ENCODE results near the gene UBE3D. TPM values are rescaled to one million over a fixed set of nuclear protein-coding genes. Genes with fewer than 3 reads are reported as not detected.

The UBE3D gene
- total RNA-seq, 1 experiment from 2014 or later = 14.0 TPM

DNA sequence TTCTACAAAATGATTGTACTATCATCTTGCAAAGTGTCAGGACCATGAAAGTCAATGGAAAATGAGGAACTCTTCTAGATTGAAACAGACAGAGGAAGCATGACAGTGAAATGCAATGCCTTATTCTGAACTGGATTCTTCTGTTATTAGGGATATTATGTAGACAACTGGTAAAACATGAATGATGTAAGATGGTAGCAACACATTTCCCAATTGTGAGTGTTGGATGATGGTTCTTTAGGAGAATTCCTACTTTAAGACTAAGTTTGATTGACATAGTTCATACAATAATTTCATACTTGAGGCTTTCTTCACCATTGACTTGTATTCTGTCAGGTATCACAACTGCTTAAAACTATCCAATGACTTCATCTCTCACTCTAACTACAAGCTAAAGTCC is 4.5 kb downstream of the UBE3D start:
- H3K36me3 Mint-ChIP-seq = peaks cover 22% of the 10 kb centered on the region
- ATAC-seq = no peak

More for the DNA sequence above, 4.5 kb downstream of the UBE3D start:
- no peak for DNase-seq (ENCODE audit: low spot score)
- Mint-ChIP-seq H3K9me3 (no peaks in the 10 kb centered on the region), H3K27me3 (ENCODE audit: low read depth) (no peaks in the 10 kb centered on the region; the same call in 1 of the 2 replicates), H3K27ac (no peak overlapping the region), H3K4me3 (no peak overlapping the region), H3K4me1 (peaks cover 19% of the 10 kb centered on the region)
- POLR2A ChIA-PET = no interaction called here
- CTCF ChIA-PET = no interaction called here
- TF ChIP-seq ELF4 (CRISPR knock-in tag; IDR thresholded peaks at IDR 0.05; ENCODE audit: low read depth) = no peak
- TF ChIP-seq, protein P1, sequence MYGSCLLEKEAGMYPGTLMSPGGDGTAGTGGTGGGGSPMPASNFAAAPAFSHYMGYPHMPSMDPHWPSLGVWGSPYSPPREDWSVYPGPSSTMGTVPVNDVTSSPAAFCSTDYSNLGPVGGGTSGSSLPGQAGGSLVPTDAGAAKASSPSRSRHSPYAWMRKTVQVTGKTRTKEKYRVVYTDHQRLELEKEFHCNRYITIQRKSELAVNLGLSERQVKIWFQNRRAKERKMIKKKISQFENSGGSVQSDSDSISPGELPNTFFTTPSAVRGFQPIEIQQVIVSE (CRISPR knock-in tag; IDR thresholded peaks at IDR 0.05; ENCODE audit: borderline replicate concordance) = no peak
- TF ChIP-seq, protein P2, sequence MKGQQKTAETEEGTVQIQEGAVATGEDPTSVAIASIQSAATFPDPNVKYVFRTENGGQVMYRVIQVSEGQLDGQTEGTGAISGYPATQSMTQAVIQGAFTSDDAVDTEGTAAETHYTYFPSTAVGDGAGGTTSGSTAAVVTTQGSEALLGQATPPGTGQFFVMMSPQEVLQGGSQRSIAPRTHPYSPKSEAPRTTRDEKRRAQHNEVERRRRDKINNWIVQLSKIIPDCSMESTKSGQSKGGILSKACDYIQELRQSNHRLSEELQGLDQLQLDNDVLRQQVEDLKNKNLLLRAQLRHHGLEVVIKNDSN (CRISPR knock-in tag; IDR thresholded peaks at IDR 0.05) = no peak
- no peak for TF ChIP-seq GTF2I (CRISPR knock-in tag; conservative IDR thresholded peaks at IDR 0.05)
- no peak for TF ChIP-seq AFF4 (CRISPR knock-in tag; IDR thresholded peaks at IDR 0.05; ENCODE audit: borderline replicate concordance)
- TF ChIP-seq, protein P3, sequence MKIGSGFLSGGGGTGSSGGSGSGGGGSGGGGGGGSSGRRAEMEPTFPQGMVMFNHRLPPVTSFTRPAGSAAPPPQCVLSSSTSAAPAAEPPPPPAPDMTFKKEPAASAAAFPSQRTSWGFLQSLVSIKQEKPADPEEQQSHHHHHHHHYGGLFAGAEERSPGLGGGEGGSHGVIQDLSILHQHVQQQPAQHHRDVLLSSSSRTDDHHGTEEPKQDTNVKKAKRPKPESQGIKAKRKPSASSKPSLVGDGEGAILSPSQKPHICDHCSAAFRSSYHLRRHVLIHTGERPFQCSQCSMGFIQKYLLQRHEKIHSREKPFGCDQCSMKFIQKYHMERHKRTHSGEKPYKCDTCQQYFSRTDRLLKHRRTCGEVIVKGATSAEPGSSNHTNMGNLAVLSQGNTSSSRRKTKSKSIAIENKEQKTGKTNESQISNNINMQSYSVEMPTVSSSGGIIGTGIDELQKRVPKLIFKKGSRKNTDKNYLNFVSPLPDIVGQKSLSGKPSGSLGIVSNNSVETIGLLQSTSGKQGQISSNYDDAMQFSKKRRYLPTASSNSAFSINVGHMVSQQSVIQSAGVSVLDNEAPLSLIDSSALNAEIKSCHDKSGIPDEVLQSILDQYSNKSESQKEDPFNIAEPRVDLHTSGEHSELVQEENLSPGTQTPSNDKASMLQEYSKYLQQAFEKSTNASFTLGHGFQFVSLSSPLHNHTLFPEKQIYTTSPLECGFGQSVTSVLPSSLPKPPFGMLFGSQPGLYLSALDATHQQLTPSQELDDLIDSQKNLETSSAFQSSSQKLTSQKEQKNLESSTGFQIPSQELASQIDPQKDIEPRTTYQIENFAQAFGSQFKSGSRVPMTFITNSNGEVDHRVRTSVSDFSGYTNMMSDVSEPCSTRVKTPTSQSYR (CRISPR knock-in tag; IDR thresholded peaks at IDR 0.05) = no peak
- no peak for TF ChIP-seq HMGXB4 (CRISPR knock-in tag; IDR thresholded peaks at IDR 0.05)
- no peak for TF ChIP-seq ZNF121 (CRISPR knock-in tag; IDR thresholded peaks at IDR 0.05)
- no peak for TF ChIP-seq SMAD3 (CRISPR knock-in tag; IDR thresholded peaks at IDR 0.05; ENCODE audit: borderline replicate concordance)
- no peak for TF ChIP-seq NR1H2 (CRISPR knock-in tag; IDR thresholded peaks at IDR 0.05)
- TF ChIP-seq ATF1 (CRISPR knock-in tag; IDR thresholded peaks at IDR 0.05) = no peak
- TF ChIP-seq, protein P4, sequence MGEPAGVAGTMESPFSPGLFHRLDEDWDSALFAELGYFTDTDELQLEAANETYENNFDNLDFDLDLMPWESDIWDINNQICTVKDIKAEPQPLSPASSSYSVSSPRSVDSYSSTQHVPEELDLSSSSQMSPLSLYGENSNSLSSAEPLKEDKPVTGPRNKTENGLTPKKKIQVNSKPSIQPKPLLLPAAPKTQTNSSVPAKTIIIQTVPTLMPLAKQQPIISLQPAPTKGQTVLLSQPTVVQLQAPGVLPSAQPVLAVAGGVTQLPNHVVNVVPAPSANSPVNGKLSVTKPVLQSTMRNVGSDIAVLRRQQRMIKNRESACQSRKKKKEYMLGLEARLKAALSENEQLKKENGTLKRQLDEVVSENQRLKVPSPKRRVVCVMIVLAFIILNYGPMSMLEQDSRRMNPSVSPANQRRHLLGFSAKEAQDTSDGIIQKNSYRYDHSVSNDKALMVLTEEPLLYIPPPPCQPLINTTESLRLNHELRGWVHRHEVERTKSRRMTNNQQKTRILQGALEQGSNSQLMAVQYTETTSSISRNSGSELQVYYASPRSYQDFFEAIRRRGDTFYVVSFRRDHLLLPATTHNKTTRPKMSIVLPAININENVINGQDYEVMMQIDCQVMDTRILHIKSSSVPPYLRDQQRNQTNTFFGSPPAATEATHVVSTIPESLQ (CRISPR knock-in tag; IDR thresholded peaks at IDR 0.05) = no peak
- TF ChIP-seq NFE2L1 (CRISPR knock-in tag; IDR thresholded peaks at IDR 0.05) = no peak
- TF ChIP-seq ZNF263 (CRISPR knock-in tag; IDR thresholded peaks at IDR 0.05; ENCODE audit: low read depth) = no peak
- TF ChIP-seq, protein P5, sequence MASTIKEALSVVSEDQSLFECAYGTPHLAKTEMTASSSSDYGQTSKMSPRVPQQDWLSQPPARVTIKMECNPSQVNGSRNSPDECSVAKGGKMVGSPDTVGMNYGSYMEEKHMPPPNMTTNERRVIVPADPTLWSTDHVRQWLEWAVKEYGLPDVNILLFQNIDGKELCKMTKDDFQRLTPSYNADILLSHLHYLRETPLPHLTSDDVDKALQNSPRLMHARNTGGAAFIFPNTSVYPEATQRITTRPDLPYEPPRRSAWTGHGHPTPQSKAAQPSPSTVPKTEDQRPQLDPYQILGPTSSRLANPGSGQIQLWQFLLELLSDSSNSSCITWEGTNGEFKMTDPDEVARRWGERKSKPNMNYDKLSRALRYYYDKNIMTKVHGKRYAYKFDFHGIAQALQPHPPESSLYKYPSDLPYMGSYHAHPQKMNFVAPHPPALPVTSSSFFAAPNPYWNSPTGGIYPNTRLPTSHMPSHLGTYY (CRISPR knock-in tag; IDR thresholded peaks at IDR 0.05) = no peak
- no peak for TF ChIP-seq CREM (CRISPR knock-in tag; IDR thresholded peaks at IDR 0.05)
- no peak for TF ChIP-seq SP1 (CRISPR knock-in tag; conservative IDR thresholded peaks at IDR 0.05)
- TF ChIP-seq FOXP1 (CRISPR knock-in tag; IDR thresholded peaks at IDR 0.05; ENCODE audit: borderline replicate concordance) = no peak
